B cell (primary cell): ENCODE results near the gene TMEM45A.

Experiments
- EZH2 ChIP-seq: IDR thresholded peaks from 2 replicates; pipeline ENCODE4 v1.6.1; 2012; ENCODE audit warnings: borderline replicate concordance, low read depth, mild to moderate bottlenecking, moderate library complexity, low read length; ENCODE audit not compliant: insufficient read depth, poor library complexity, severe bottlenecking
- TF ChIP-seq, protein P1 (sequence below): fragments of 200-600 bp; IDR thresholded peaks from one replicate; pipeline ENCODE4 v1.8.0; 2022; ENCODE audit warnings: antibody characterized with exemption, mild to moderate bottlenecking

DNA sequence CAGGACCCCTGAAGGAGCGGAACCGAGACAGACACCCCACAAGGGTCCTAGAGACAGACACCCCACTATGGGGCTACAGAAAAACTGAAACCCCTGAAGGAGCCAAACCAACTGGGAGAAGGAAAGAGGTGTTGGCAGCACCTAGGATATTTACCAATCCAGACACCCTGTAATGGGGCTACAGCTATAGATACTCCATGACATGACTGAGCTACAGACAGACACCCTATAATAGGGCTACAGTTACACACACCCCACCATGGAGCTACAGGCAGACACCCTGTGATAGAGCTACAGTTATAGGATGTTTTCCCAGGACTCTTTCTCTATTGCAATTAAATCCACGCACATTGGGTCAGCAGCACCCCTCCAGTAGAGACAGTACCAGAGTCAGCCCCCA, 94.4 kb downstream of the TMEM45A start:
- TF ChIP-seq, protein P1, sequence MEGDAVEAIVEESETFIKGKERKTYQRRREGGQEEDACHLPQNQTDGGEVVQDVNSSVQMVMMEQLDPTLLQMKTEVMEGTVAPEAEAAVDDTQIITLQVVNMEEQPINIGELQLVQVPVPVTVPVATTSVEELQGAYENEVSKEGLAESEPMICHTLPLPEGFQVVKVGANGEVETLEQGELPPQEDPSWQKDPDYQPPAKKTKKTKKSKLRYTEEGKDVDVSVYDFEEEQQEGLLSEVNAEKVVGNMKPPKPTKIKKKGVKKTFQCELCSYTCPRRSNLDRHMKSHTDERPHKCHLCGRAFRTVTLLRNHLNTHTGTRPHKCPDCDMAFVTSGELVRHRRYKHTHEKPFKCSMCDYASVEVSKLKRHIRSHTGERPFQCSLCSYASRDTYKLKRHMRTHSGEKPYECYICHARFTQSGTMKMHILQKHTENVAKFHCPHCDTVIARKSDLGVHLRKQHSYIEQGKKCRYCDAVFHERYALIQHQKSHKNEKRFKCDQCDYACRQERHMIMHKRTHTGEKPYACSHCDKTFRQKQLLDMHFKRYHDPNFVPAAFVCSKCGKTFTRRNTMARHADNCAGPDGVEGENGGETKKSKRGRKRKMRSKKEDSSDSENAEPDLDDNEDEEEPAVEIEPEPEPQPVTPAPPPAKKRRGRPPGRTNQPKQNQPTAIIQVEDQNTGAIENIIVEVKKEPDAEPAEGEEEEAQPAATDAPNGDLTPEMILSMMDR, result no peak
- no peak for TF ChIP-seq EZH2
